H1 (cell line): ENCODE measurements around the gene SMARCA5. TPM values are rescaled to one million over a fixed set of nuclear protein-coding genes. Genes with fewer than 3 reads are reported as not detected.

ENCODE experiments used
- polyA plus RNA-seq, 7 experiments: library from polyadenylated mRNA; depleted of rRNA in 3 of 7; stranded (reverse) in 5 of 7; unstranded in 2 of 7; fragments of >200 nt in 5 of 7; fragments of 200-250 nt in 2 of 7; gene quantifications; 1 replicate in 5 of 7; 2 replicates in 1 of 7; 4 replicates in 1 of 7; pipeline versions ENCODE4 v1.2.1 to v1.2.3, GENCODE V29; 2011 to 2013; ENCODE audit warnings: missing spikeins in 2 of 7, mixed read lengths in 2 of 7
- total RNA-seq: library from RNA; stranded (reverse); fragmentation: NEBNext Ultra II Directional; extraction: Animal tissue kit (Norgen Biotek cat#: 25700); gene quantifications from 2 replicates; pipeline ENCODE4 v1.2.1, GENCODE V29; 2021

SMARCA5 gene
- total and polyA plus RNA-seq, 2 of the 8 experiments (the other 6 are each of a cell fraction or from before 2014, with no cell fraction given): 13.9 to 112 TPM

Other genes starting within 250 kb of the SMARCA5 start
- gene GAB1, start 176.8 kb upstream of the SMARCA5 start, total RNA-seq: 19.1 and 21.3 TPM in 2 replicates
- 4.9 and 6.8 TPM in 2 replicates for gene GAB1, start 176.8 kb upstream of the SMARCA5 start, polyA plus RNA-seq (2011; rRNA removed)
- 0.11 TPM in 1 of 2 replicates, not detected in the other for gene FREM3, start 187.0 kb downstream of the SMARCA5 start, total RNA-seq
- gene FREM3, start 187.0 kb downstream of the SMARCA5 start, polyA plus RNA-seq (2011; rRNA removed): 0.02 and 0.03 TPM in 2 replicates